ENCODE results near the gene CACNA1D.
A peak's percentile ranks its signal among the peaks of the same experiment; 100 is the strongest.

The CACNA1D gene

GRCh38 chr3:53495520-53496391, 1.3 kb downstream of the CACNA1D start:
- H3K4me3 ChIP-seq (ENCODE audit: low read length), result peak overlapping the region; percentile 56
- no peak for DNase-seq (ENCODE audit: low read depth)
- TF ChIP-seq, protein P1, sequence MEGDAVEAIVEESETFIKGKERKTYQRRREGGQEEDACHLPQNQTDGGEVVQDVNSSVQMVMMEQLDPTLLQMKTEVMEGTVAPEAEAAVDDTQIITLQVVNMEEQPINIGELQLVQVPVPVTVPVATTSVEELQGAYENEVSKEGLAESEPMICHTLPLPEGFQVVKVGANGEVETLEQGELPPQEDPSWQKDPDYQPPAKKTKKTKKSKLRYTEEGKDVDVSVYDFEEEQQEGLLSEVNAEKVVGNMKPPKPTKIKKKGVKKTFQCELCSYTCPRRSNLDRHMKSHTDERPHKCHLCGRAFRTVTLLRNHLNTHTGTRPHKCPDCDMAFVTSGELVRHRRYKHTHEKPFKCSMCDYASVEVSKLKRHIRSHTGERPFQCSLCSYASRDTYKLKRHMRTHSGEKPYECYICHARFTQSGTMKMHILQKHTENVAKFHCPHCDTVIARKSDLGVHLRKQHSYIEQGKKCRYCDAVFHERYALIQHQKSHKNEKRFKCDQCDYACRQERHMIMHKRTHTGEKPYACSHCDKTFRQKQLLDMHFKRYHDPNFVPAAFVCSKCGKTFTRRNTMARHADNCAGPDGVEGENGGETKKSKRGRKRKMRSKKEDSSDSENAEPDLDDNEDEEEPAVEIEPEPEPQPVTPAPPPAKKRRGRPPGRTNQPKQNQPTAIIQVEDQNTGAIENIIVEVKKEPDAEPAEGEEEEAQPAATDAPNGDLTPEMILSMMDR (conservative IDR thresholded peaks at IDR 0.05; ENCODE audit: low read depth, low read length), result no peak

DNA sequence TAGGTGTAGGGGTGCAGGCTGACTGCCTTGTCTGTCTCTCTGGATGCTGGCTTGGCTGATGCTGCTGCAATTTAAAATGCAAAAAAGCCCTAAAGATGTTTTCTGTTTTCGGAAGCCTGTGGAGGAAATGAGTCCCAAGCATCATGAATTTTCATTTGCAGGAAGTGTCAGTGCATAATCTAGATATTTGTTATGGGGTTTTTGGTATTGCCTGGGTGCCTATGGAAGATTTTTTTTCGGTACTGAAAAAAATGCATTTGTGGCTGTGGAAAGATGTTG, 1.9 kb downstream of the CACNA1D start:
- TF ChIP-seq, protein P1 (conservative IDR thresholded peaks at IDR 0.05; ENCODE audit: low read depth, low read length), result no peak
- no peak overlapping the region for H3K4me3 ChIP-seq (ENCODE audit: low read length)
- no peak for DNase-seq (ENCODE audit: low read depth)

DNA sequence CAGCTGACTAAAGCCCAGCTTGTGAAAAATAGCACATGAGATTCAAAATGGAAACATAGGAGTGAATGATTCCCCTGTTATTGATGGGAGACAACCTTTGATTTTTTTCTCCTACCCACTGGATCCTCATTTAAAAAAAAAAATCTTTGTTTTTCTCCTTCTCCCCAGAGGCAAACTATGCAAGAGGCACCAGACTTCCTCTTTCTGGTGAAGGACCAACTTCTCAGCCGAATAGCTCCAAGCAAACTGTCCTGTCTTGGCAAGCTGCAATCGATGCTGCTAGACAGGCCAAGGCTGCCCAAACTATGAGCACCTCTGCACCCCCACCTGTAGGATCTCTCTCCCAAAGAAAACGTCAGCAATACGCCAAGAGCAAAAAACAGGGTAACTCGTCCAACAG, 2.6 kb downstream of the CACNA1D start:
- TF ChIP-seq, protein P1 (conservative IDR thresholded peaks at IDR 0.05; ENCODE audit: low read depth, low read length), result no peak
- no peak overlapping the region for H3K4me3 ChIP-seq (ENCODE audit: low read length)
- DNase-seq (ENCODE audit: low read depth), result no peak

DNA sequence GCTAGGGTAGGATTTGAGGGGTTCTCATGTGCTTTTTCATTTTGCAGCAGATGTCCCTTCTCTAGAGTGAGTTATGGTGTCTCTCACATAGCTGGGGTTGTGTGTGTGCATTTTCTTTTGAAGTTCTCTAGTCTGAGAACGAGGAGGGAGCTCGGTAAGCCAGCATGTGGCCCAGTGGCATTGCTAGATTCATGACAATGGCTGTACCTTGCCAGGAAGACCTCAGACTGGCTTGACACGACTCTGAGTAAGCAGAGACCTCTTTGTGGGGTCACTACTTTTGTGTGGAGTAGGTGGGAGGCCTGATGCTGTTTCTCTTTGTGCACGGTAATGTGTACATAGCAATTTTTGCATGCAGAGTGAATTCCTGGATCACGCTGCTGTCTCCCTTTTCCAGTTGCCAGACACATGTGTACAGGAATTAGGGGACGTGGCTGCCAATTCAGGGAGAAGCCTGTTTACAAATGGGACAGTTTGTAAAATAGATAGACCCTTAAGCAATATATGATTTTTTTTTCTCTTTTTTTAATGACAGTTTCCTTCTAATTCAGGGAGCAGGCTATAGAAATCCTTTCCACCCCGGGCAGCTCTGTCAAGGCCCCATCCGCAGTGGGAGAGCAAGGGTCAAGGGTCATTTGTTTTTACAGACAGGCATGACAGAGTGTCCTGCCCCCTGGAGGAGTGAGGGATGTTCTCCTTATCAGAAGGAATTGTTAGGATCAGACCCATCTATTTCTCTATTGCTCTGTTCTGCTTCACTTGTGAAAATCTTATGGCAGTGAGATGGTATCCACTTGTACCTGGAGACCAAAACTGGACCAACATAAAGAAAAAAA, 4.6 kb downstream of the CACNA1D start:
- no peak overlapping the region for H3K4me3 ChIP-seq (ENCODE audit: low read length)
- TF ChIP-seq, protein P1 (conservative IDR thresholded peaks at IDR 0.05; ENCODE audit: low read depth, low read length), result no peak
- no peak for DNase-seq (ENCODE audit: low read depth)

GRCh38 chr3:53500165-53500777, 5.9 kb downstream of the CACNA1D start:
- TF ChIP-seq, protein P1 (conservative IDR thresholded peaks at IDR 0.05; ENCODE audit: low read depth, low read length), result no peak
- DNase-seq (ENCODE audit: low read depth), result no peak
- H3K4me3 ChIP-seq (ENCODE audit: low read length), result no peak overlapping the region

GRCh38 chr3:53501178-53501577, 6.8 kb downstream of the CACNA1D start:
- DNase-seq (ENCODE audit: low read depth), result no peak
- TF ChIP-seq, protein P1 (conservative IDR thresholded peaks at IDR 0.05; ENCODE audit: low read depth, low read length), result no peak
- no peak overlapping the region for H3K4me3 ChIP-seq (ENCODE audit: low read length)
